Colon (tissue), 2 donors: ENCODE results near the gene DPPA2.

Experiments
- FAIRE-seq: peaks from 2 replicates; lab custom pipeline; 2012; peaks lifted over from hg19 to GRCh38; lab: Jason Lieb, UNC
- donor health status: control.
- donor health status: control.

The DPPA2 gene

DNA sequence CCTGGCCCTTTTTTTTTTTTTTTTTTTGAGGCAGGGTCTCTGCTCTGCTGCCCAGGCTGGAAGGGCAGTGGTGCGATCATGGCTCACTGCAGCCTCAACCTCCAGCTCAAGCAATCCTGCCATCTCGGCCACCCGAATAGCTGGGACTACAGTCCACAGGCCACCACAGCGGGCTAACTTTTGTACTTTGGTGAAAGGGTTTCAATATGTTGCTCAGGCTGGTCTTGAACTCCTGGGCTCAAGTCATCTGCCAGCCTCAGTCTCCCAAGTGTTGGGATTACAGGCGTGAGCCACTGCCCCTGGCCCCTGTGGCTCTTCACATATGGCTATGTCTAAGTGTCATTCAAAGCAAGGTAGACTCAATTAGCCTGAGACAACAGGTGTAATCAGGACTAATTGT lies 8.8 kb upstream of the DPPA2 start:
- FAIRE-seq: no peak

DNA sequence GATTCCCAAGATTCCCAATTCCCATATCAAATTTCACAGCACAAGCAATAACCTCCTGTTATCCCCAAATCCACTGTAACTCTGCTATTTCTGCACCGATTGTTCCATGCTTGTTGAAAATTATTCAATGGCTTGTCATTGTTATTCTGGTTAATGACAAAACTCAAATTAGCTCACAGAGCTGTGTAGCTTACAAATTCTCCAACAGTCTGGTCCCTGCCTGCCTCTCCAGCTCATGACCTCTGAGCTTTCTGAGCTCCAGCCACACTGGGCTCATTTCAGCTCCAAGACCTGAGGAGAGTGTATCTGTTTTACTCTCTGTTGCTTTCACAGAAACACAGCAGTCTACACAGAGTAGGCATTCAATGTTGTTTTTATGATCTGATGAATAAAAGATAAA lies 3.3 kb downstream of the DPPA2 start:
- FAIRE-seq: no peak

DNA sequence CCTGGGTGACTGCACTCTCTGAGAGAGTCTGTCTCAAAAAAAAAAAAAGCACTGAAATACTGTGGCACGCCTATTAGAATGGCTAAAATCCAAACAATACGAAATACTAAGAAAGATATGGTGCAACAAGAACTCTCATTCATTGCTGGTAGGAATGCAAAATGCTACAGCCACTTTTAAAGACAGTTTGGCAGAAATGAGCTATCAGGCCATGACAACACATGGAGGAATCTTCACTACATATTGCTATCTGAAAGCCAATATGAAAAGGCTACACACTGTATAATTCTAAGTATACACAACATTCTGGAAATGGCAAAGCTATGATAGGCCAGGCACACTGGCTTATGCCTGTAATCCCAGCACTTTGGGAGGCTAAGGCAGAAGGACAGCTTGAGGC lies 18.8 kb downstream of the DPPA2 start:
- FAIRE-seq: no peak

DNA sequence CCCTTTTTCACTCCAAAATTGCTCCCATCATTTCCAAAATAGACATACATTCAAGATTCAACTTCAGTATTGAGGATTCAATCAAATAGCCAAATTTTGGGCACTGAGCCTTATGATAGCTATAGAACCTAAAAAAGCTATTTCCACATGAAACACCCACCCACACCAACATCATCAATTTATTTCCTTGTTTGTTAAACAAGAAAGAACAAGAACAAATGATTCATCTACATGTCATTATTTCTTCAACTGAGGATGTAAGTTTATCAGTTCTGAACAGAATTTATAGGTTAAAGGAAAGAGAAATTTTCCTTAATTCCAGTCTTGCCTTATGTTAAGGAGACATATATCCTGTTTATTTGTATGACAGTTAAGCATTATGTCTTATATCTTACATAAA lies 32.2 kb downstream of the DPPA2 start:
- FAIRE-seq: no peak

DNA sequence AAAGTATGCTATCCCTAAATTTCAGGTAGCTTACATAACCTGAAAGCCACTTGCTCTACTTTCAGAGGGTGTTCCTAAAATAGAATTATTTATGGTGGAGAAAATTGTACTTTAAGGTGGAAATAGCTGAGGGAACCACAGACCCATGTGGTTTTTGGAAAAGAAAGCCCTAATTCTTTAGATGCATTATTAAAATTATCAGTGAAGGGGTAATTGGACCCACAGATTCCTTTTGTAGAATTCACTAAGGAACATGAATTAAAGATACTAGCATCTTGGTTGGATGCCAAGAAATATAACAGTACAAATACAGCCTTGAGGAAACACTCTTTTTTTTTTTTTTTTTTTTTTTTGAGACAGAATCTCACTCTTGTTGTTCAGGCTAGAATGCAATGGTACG lies 37.8 kb downstream of the DPPA2 start:
- no peak for FAIRE-seq

DNA sequence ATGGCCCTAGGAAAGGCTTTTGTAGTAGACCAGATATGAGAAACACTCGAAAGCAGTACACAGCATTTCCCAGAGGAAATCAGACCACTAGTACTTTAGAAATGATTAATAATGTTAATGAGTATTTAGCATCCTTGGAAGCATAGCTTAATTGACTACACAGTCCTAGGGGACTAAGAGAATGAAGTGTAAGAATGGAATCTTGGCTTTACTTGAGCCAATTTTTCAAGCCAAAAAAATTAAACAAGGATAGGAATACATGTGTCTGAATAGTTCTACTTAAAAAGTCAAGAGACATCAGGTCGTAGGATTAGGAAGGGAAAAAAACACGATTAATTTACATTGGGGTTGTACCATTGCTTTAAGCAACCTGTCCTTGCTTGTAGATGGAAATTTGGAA lies 38.2 kb downstream of the DPPA2 start:
- FAIRE-seq: no peak

DNA sequence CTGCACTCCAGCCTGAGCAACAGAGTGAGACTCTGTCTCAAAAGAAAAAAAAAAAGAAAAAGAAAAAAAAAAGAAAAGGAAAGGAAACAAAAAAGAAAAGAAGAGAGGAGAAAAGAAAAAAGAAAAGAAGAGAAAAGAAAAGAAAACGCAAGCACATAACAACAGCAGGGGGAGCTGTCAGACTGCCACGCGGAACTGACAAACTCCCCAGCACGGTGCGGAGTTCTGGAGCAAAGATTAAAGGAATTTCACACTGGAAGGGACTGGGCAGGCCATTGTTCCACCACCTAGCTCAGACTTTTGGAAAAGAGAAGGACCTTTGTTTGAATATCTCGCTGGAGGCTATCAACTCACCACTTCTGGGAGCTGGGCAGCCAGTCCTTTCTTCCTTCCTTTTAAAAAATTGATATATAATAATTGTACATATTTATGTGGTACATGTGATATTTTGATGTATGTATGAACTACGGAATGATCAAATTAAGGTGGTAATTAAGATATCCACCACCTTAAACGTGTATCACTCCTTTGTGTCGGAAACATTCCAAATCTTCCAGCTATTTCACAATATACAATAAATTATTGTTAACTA lies 40.5 kb downstream of the DPPA2 start:
- FAIRE-seq: no peak

DNA sequence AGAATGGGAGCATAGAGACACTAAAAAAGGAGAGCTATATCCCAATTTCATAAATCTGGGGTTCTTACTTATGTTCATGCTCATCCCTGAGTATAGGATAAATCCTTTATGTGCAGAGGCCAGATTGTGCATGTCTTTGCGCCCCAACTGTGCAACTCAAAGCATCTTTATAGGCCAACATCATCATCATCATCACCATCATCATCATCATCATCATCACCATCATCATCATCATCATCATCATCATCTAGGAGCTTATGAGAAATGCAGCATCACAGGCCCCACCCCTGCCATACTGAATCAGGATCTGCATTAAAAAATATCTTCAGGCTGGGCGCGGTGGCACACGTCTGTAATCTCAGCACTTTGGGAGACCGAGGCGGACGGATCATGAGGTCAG lies 45.5 kb downstream of the DPPA2 start:
- no peak for FAIRE-seq

DNA sequence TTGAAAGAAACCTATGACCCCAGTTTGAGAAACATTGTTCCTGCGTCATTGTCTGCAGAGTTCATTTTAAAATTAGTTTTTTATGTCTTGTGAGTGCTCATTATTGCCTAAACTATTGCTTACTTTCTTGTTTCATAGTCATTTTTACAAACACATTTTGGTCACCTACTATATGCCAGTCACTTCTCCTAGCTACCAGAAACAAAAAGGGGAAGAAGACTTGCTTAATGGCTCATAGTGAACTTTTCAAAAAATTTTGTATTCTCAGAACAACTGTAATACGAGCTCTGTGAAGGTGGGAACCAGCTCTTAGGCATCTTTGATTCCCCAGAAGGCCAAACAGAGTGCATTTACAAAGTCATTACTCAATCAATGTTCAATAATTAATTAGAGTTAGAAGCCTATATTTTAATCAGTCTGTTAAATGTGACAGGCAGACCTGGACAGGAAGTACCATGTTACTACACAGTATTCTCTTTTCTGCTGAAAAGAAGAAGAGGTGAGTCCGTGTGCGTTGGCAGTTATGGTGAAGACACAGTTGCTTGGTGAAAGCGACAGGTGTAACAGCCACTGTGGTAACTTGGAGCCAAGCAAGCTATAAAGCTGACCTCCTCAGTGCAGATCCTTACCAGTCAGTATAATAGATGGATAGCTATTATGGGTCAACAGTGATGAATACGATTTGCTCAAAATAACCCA lies 46.6 kb downstream of the DPPA2 start:
- no peak for FAIRE-seq

DNA sequence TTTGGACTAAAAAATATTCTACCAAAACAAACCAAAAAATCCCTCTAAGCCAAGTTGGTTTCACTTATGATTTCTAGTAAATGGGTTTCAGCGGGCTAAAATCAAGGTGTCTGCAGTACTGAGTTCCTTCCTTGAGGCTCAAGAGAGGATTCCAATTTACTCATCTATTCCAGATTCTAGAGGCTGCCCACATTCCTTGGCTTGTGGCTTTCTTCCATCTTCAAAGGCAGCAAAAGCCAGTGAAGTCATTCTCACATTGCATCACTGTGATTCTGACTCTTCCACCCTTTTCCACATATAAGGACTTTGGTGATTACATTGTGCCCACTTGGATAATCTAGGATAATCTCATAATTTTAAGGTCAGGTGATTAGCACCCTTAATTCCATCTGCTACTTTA lies 48.1 kb downstream of the DPPA2 start:
- FAIRE-seq: no peak

DNA sequence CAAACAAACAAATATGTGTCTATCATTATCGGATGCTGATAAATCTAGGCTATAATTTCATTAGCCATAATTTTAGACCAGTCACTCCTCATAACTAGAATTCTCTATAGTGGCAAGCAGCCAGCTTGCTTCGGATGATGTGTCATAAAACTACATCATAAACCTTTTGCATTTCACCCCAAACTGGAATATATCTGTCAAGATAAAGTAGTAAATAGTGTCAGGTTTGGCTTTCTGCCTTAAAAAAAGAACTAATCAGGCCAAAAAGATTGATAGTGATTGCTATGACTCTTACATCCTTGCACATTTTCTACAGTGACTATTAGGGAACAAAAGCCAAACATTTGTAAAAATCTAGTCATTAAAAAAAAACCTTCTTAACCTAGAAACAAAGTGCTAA lies 51.0 kb downstream of the DPPA2 start:
- FAIRE-seq: no peak

DNA sequence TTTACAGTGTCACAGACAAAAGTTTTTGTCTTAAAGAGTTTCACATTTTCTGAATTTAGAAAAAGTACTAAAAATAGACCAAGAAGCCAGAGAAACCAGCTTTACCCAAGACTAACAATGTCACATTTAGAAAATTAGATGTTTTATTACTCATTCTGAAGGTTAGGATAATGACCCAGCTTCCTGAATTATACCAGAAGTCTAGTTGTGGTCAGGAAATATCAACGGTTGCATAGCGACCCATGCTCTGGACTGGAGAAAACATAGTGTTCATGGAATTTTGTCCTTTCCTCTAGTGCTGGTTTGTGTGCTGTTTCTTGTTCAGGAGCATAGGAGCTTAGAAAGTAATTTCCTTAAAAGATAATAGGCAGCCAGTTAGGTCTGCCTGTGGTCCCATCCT lies 59.0 kb downstream of the DPPA2 start:
- FAIRE-seq: no peak

DNA sequence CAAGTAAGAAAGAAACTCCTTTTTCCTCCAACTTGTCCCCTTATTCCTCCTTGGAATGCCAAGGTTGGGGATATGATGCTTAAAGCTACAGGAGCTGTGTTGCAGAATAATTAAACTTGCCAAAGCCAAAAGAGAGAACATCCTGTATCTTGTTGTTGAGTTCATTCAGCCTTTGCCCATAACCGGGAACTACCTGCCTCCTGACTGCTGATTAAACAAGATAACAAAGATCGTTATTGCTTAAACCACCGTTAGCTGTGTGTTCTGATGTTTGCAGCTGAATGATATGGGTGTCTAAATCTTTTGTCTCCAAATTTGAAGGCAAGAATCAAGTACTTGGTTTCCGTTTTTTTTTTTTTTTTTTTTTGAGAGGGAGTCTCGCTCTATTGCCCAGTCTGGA lies 61.5 kb downstream of the DPPA2 start:
- no peak for FAIRE-seq

DNA sequence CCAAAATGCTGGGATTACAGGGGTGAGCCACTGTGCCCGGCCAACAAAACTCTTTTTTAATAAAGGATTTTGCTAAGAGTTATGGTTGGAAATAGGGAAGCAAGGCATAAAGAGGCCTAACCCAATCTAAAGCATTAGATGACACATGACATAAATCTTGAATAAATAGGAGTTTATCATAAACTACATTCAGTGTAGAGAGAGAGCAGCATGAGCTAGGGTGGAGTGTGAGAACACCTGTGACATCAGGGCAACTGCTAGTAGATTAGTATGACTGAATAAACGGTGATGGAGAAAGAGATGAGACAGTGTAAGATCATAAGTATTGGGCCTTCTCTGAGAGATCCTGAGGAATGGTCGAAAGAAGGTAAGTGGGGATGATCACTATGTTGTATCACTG lies 63.7 kb downstream of the DPPA2 start:
- FAIRE-seq: no peak
